Sigmoid colon (tissue), 7 donors: Measurements from ENCODE around the gene NID1. TPM values are rescaled to one million over a fixed set of nuclear protein-coding genes. Genes with fewer than 3 reads are reported as not detected.

Experiments
- DNase-seq: peaks from one replicate; pipeline ENCODE4 v3.0.0-alpha.2; 2019
- H3K27ac ChIP-seq, 4 donors: fragments of 200-600 bp; sonication (generic); one replicate each; pipeline ENCODE4 v1.5.1; 2016 to 2019; ENCODE audit warnings: mild to moderate bottlenecking in 1 of 4
- H3K27me3 ChIP-seq, 3 donors: fragments of 200-600 bp; sonication (generic); one replicate each; pipeline ENCODE4 v1.5.1; 2019; ENCODE audit warnings: mild to moderate bottlenecking in 1 of 3
- H3K36me3 ChIP-seq, 4 donors: fragments of 200-600 bp; sonication (generic); one replicate each; pipeline ENCODE4 v1.5.1; 2016 to 2019
- H3K4me1 ChIP-seq, 4 donors: fragments of 200-600 bp; sonication (generic); one replicate each; pipeline ENCODE4 v1.5.1; 2017 to 2019
- H3K4me3 ChIP-seq, 4 donors: fragments of 200-600 bp; sonication (generic); one replicate each; pipeline ENCODE4 v1.5.1; 2017 to 2019; ENCODE audit warnings: mild to moderate bottlenecking in 2 of 4, moderate library complexity in 1 of 4
- H3K9me3 ChIP-seq, 4 donors: fragments of 200-600 bp in 3 of 4; sonication (generic) in 3 of 4; one replicate each; pipeline versions ENCODE4 v1.5.1 to v1.6.1; 2013 to 2019
- EP300 ChIP-seq, 4 donors: sonication (generic); formaldehyde crosslinking; IDR thresholded peaks; one replicate each; pipeline ENCODE4 v1.6.1; 2017; ENCODE audit warnings: antibody characterized with exemption in 4 of 4
- POLR2A ChIP-seq, 2 donors: fragments of 450-650 bp; IDR thresholded peaks; one replicate each; pipeline ENCODE4 v1.6.1; 2016; ENCODE audit warnings: antibody characterized with exemption in 2 of 2, mild to moderate bottlenecking in 2 of 2, moderate library complexity in 2 of 2
- POLR2AphosphoS5 ChIP-seq, 4 donors: sonication (generic); formaldehyde crosslinking; IDR thresholded peaks; one replicate each; pipeline ENCODE4 v1.6.1; 2017; ENCODE audit warnings: antibody characterized with exemption in 4 of 4
- WGBS, 2 donors: extraction: QIAGEN DNeasy Blood & Tissue Kit; methylation state at CpG; one replicate each; pipeline ENCODE4 v1.1.7; 2013; 5-methylcytosine and 5-hydroxymethylcytosine counted together
- intact Hi-C: fragments of 100-400 bp; cut with DNase I; formaldehyde crosslinking; loops from one replicate; pipeline ENCODE4 v1.15.1; 2023
- polyA plus RNA-seq, 3 donors: library from polyadenylated mRNA; stranded (reverse); fragments of 200-250 nt; gene quantifications; one replicate each; pipeline ENCODE4 v1.2.3, GENCODE V29; 2013
- total RNA-seq, 4 donors: library from RNA; depleted of rRNA; stranded (reverse); fragments of >200 nt; gene quantifications; one replicate each; pipeline ENCODE4 v1.1.0, GENCODE V29; 2016
- TF ChIP-seq, protein P1 (sequence below), 4 experiments: fragments of 450-650 bp in 3 of 4; fragments of 200-600 bp in 1 of 4; IDR thresholded peaks; one replicate each; pipeline ENCODE4 v1.5.1; 2016 to 2019; ENCODE audit warnings: antibody characterized with exemption in 4 of 4, mild to moderate bottlenecking in 3 of 4, moderate library complexity in 2 of 4
- donor health status: healthy with polysubstance abuse.
- donor health status: Bipolar disorder and iron deficiency.
- donor health status: healthy.

Gene NID1
- total and polyA plus RNA-seq, 7 donors: 3.9 to 242 (median 136) TPM

DNA sequence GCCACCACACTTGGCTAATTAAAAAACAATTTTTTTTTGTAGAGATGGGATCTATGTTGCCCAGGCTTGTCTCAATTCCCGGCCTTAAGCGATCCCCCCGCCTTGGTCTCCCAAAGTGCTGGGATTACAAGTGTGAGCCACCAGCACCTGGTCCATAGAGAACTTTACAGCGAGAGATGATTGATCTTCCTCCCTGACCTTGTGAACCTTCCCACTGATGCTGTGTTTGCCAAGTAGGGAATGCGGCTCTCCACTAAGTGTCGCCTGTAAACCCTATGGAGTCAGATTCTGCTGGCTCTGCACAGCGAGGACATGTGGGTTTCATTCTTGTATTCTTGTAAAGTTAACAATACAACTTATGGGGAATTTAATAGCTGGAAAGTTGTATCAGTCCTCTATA is 116.9 kb downstream of the NID1 start:
- 89 to 94% methylated on average over 7 of the region's 7 CpGs for WGBS, 2 donors
- H3K9me3 ChIP-seq: no peaks in the 10 kb centered on the region
- intact Hi-C loops: no loop called here

DNA sequence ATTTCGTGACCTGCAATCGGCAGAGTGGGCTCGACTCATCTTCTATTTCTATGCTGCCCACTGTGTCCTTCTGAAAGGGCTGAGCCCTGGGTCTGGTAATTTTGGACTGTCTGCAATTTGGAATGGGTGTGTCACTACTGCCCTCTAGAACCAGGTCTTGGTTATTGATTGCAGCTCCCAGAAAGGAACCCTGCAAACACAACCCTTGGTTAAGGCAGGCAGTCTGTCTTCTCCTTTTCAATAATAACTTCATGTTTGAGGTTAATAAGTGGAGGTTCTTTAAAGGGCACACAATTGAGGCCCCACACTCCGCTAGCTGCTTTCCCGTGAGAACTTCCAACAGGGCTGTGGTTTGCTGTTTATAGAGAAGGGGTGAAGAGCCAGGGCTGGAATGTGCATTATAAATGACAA is 118.3 kb downstream of the NID1 start:
- intact Hi-C loops: no loop called here

More for the DNA sequence above, 116.9 kb downstream of the NID1 start:
- H3K4me1 ChIP-seq: peaks cover 0 to under 1% (median 0%) of the 10 kb centered on the region in 4 donors
- TF ChIP-seq POLR2A (IDR thresholded peaks at IDR 0.05) (no peak), EP300 (IDR thresholded peaks at IDR 0.05) (no peak), POLR2AphosphoS5 (IDR thresholded peaks at IDR 0.05) (no peak)
- TF ChIP-seq, protein P1, sequence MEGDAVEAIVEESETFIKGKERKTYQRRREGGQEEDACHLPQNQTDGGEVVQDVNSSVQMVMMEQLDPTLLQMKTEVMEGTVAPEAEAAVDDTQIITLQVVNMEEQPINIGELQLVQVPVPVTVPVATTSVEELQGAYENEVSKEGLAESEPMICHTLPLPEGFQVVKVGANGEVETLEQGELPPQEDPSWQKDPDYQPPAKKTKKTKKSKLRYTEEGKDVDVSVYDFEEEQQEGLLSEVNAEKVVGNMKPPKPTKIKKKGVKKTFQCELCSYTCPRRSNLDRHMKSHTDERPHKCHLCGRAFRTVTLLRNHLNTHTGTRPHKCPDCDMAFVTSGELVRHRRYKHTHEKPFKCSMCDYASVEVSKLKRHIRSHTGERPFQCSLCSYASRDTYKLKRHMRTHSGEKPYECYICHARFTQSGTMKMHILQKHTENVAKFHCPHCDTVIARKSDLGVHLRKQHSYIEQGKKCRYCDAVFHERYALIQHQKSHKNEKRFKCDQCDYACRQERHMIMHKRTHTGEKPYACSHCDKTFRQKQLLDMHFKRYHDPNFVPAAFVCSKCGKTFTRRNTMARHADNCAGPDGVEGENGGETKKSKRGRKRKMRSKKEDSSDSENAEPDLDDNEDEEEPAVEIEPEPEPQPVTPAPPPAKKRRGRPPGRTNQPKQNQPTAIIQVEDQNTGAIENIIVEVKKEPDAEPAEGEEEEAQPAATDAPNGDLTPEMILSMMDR (IDR thresholded peaks at IDR 0.05): no peak
- DNase-seq: no peak
- H3K27ac ChIP-seq: no peak overlapping the region
- no peaks in the 10 kb centered on the region for H3K27me3 ChIP-seq
- no peak overlapping the region for H3K4me3 ChIP-seq
- H3K36me3 ChIP-seq: no peaks in the 10 kb centered on the region

DNA sequence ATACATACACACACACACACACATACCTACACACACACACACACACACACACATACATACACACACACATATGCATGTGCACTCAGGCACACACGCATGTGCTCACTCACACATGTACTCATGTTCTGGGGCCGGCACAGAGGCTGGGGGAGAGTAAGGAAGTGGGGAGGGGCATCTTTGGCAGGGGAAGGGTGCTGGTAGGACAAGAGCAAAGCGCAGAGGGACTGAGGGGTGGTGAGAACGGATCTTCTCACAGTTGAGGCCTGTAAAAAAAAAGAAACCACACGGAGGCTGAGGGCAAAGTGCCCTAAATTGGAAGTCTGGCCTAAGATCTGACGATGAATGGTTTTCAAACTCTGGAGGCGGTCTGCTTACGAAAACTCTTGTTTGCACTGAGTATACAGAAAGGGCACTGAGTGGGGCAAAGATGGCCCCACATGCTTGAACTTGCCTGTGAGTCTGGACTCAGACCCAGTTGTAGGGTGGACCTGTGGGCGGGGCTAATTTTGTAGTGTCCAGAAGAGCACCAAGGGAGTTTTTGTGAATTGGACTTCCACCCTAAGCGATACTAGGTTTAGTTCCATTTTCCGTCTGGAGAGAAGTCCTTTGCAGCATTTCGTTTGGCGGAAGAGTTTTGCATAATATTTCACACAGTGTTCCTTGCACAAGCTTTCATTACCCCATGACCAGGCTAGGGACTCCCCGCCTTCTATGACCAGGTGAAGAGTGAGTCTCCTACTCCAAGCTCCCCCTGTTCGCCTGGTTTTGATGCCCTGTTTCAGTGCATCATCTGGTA is 118.9 kb downstream of the NID1 start:
- H3K27me3 ChIP-seq: no peaks in the 10 kb centered on the region
- TF ChIP-seq POLR2AphosphoS5 (IDR thresholded peaks at IDR 0.05): no peak
- TF ChIP-seq, protein P1 (IDR thresholded peaks at IDR 0.05): no peak
- TF ChIP-seq POLR2A (IDR thresholded peaks at IDR 0.05): no peak
- no peak for TF ChIP-seq EP300 (IDR thresholded peaks at IDR 0.05)
- intact Hi-C loops: no loop called here
- DNase-seq: peak; percentile 62
- H3K9me3 ChIP-seq: no peaks in the 10 kb centered on the region
- H3K4me3 ChIP-seq: no peak overlapping the region
- H3K36me3 ChIP-seq: no peaks in the 10 kb centered on the region
- 85 to 89% methylated on average over 15 of the region's 15 CpGs for WGBS, 2 donors
- H3K27ac ChIP-seq: peak overlapping the region in 1 of 4 donors; percentile 14
- H3K4me1 ChIP-seq: no peaks in the 10 kb centered on the region

More for the DNA sequence above, 118.3 kb downstream of the NID1 start:
- Histone ChIP-seq H3K27ac (no peak overlapping the region), H3K36me3 (no peaks in the 10 kb centered on the region), H3K4me3 (no peak overlapping the region), H3K27me3 (no peaks in the 10 kb centered on the region), H3K9me3 (no peaks in the 10 kb centered on the region), H3K4me1 (no peaks in the 10 kb centered on the region)
- WGBS, 2 donors: 78 to 81% methylated on average over 5 of the region's 5 CpGs
- TF ChIP-seq POLR2AphosphoS5 (IDR thresholded peaks at IDR 0.05) (no peak), POLR2A (IDR thresholded peaks at IDR 0.05) (no peak), EP300 (IDR thresholded peaks at IDR 0.05) (no peak)
- TF ChIP-seq, protein P1 (IDR thresholded peaks at IDR 0.05): no peak
- DNase-seq: no peak

DNA sequence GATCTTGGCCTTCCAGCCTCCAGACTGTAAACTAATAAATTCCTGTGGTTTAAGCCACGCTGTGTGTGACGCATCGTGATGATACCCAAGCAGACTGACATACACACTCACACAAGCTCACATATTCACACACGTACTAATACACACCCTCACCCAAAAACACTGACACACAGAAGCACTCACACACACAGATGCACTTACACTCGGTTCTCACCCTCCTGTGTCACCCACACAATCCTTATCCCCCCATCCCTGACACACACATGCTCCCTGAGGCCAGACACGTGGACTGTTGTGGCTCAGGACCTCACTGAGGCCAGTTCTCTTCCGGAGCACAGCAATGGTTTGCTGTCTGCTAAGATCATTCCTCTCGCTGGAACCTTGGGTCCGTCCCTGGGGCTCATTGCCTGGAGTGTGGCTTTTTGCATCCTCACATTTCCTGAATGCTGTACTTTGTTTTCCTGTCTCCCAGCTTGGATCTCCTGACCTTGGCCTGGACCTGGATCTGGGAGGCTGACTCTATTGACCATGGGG is 121.2 kb downstream of the NID1 start:
- H3K27ac ChIP-seq: no peak overlapping the region

More for the DNA sequence above, 121.2 kb downstream of the NID1 start:
- 64 to 69% methylated on average over 9 of the region's 9 CpGs for WGBS, 2 donors
- Histone ChIP-seq H3K4me3 (no peak overlapping the region), H3K4me1 (peaks cover 0 to 4% (median 0%) of the 10 kb centered on the region in 4 donors), H3K36me3 (no peaks in the 10 kb centered on the region), H3K27me3 (no peaks in the 10 kb centered on the region), H3K9me3 (no peaks in the 10 kb centered on the region)
- intact Hi-C loops: no loop called here
- no peak for DNase-seq
- TF ChIP-seq, protein P1 (IDR thresholded peaks at IDR 0.05): no peak
- TF ChIP-seq POLR2A (IDR thresholded peaks at IDR 0.05) (no peak), EP300 (IDR thresholded peaks at IDR 0.05) (no peak), POLR2AphosphoS5 (IDR thresholded peaks at IDR 0.05) (no peak)
